Panc1 (cell line): ENCODE data around the gene MOSMO. TPM values are rescaled to one million over a fixed set of nuclear protein-coding genes. Genes with fewer than 3 reads are reported as not detected.

Experiments
- ATAC-seq: fragments of 200-7000 bp; cut with Tn5 transposase; 2 replicates; pipeline ENCODE4 v1.9.1; 2020; ENCODE audit warnings: mild to moderate bottlenecking, moderate library complexity
- BruUV-seq: library from RNA; stranded (reverse); fragments of 400-500 nt; replicated peaks from 2 replicates; lab custom pipeline; 2021; lab: Mats Ljungman, UMichigan
- CTCF ChIA-PET: fragments of 300-600 bp; sonication (Branson Sonifier 250); formaldehyde crosslinking; loops from one replicate; lab custom pipeline; 2022; ENCODE audit warnings: antibody characterized with exemption; lab: Charles Lee
- POLR2A ChIA-PET: fragments of 300-600 bp; sonication (Branson Sonifier 250); formaldehyde crosslinking; loops from one replicate; lab custom pipeline; 2022; ENCODE audit warnings: antibody characterized with exemption; lab: Charles Lee
- DNase-seq: peaks from one replicate; pipeline ENCODE4 v3.0.0-alpha.2; 2010; ENCODE audit warnings: low read depth, low spot score
- H3K27ac ChIP-seq: 2 replicates; pipeline ENCODE4 v1.5.1; 2011; ENCODE audit warnings: mild to moderate bottlenecking, low read length, inconsistent platforms
- H3K27me3 ChIP-seq: fragments of 200-500 bp; sonication (Bioruptor generic); 2 replicates; pipeline ENCODE4 v1.6.0; 2014; ENCODE audit warnings: low read length, inconsistent platforms; ENCODE audit not compliant: control insufficient read depth, insufficient read depth
- H3K36me3 ChIP-seq: fragments of 200-500 bp; sonication (Bioruptor generic); 2 replicates; pipeline ENCODE4 v1.5.1; 2014; ENCODE audit warnings: inconsistent platforms, mild to moderate bottlenecking, low read length, moderate library complexity; ENCODE audit not compliant: control insufficient read depth, insufficient read depth
- H3K4me1 ChIP-seq: 2 replicates; pipeline ENCODE4 v1.5.1; 2011; ENCODE audit warnings: inconsistent platforms, mild to moderate bottlenecking, low read length, moderate library complexity; ENCODE audit not compliant: control insufficient read depth, insufficient read depth
- H3K4me3 ChIP-seq, 2 experiments: 2 replicates each; pipeline ENCODE4 v1.5.1; 2011 to 2012; ENCODE audit warnings: low read depth in 2 of 2, low read length in 2 of 2, mild to moderate bottlenecking in 2 of 2, inconsistent platforms in 1 of 2, moderate library complexity in 1 of 2
- H3K9me3 ChIP-seq: fragments of 200-500 bp; sonication (Bioruptor generic); 2 replicates; pipeline ENCODE4 v1.5.1; 2014; ENCODE audit warnings: low read depth, mild to moderate bottlenecking, inconsistent platforms, low read length, moderate library complexity; ENCODE audit not compliant: control insufficient read depth, insufficient read depth
- POLR2AphosphoS5 ChIP-seq: IDR thresholded peaks from 2 replicates; pipeline ENCODE4 v1.6.1; 2012; ENCODE audit warnings: mild to moderate bottlenecking, low read depth, low read length, moderate library complexity
- SIN3A ChIP-seq: IDR thresholded peaks from 2 replicates; pipeline ENCODE4 v1.6.1; 2012; ENCODE audit warnings: low read depth, mild to moderate bottlenecking, low read length, moderate library complexity, borderline replicate concordance; ENCODE audit not compliant: insufficient read depth
- TCF7L2 ChIP-seq: IDR thresholded peaks from 2 replicates; pipeline ENCODE4 v1.6.1; 2011; ENCODE audit warnings: mild to moderate bottlenecking, low read depth, low read length, inconsistent platforms
- in situ Hi-C: cut with HindIII; loops from 2 replicates; pipeline ENCODE4 v1.10.0; 2016; ENCODE audit warnings: low sequenced_read_pairs, low pct_unique_long_range_greater_than_20kb
- intact Hi-C: fragments of 100-400 bp; cut with micrococcal nuclease; formaldehyde crosslinking; loops from one replicate; pipeline ENCODE4 v1.10.0; 2022; ENCODE audit not compliant: unreplicated experiment
- total RNA-seq: library from RNA; stranded (reverse); gene quantifications from one replicate; pipeline ENCODE4 v1.2.1, GENCODE V29; 2021; ENCODE audit not compliant: unreplicated experiment
- TF ChIP-seq, protein P1 (sequence below): fragments of 450-650 bp; IDR thresholded peaks from 2 replicates; pipeline ENCODE4 v1.5.1; 2017; ENCODE audit warnings: mild to moderate bottlenecking
- TF ChIP-seq, protein P2 (sequence below), 2 experiments: IDR thresholded peaks; 2 replicates each; pipeline ENCODE4 v1.6.1; 2011 to 2012; ENCODE audit warnings: low read depth in 2 of 2, control low read depth in 1 of 2, low read length in 1 of 2, mild to moderate bottlenecking in 1 of 2, moderate library complexity in 1 of 2; ENCODE audit not compliant: insufficient read depth in 1 of 2

The MOSMO gene
- total RNA-seq, 1 experiment from 2014 or later = 20.6 TPM

- peak overlapping the region; percentile 87 to 89 for H3K4me3 ChIP-seq
- TF ChIP-seq, protein P1, sequence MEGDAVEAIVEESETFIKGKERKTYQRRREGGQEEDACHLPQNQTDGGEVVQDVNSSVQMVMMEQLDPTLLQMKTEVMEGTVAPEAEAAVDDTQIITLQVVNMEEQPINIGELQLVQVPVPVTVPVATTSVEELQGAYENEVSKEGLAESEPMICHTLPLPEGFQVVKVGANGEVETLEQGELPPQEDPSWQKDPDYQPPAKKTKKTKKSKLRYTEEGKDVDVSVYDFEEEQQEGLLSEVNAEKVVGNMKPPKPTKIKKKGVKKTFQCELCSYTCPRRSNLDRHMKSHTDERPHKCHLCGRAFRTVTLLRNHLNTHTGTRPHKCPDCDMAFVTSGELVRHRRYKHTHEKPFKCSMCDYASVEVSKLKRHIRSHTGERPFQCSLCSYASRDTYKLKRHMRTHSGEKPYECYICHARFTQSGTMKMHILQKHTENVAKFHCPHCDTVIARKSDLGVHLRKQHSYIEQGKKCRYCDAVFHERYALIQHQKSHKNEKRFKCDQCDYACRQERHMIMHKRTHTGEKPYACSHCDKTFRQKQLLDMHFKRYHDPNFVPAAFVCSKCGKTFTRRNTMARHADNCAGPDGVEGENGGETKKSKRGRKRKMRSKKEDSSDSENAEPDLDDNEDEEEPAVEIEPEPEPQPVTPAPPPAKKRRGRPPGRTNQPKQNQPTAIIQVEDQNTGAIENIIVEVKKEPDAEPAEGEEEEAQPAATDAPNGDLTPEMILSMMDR = no peak
- TF ChIP-seq TCF7L2 (no peak), SIN3A (no peak), POLR2AphosphoS5 (no peak)
- TF ChIP-seq, protein P2, sequence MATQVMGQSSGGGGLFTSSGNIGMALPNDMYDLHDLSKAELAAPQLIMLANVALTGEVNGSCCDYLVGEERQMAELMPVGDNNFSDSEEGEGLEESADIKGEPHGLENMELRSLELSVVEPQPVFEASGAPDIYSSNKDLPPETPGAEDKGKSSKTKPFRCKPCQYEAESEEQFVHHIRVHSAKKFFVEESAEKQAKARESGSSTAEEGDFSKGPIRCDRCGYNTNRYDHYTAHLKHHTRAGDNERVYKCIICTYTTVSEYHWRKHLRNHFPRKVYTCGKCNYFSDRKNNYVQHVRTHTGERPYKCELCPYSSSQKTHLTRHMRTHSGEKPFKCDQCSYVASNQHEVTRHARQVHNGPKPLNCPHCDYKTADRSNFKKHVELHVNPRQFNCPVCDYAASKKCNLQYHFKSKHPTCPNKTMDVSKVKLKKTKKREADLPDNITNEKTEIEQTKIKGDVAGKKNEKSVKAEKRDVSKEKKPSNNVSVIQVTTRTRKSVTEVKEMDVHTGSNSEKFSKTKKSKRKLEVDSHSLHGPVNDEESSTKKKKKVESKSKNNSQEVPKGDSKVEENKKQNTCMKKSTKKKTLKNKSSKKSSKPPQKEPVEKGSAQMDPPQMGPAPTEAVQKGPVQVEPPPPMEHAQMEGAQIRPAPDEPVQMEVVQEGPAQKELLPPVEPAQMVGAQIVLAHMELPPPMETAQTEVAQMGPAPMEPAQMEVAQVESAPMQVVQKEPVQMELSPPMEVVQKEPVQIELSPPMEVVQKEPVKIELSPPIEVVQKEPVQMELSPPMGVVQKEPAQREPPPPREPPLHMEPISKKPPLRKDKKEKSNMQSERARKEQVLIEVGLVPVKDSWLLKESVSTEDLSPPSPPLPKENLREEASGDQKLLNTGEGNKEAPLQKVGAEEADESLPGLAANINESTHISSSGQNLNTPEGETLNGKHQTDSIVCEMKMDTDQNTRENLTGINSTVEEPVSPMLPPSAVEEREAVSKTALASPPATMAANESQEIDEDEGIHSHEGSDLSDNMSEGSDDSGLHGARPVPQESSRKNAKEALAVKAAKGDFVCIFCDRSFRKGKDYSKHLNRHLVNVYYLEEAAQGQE (IDR thresholded peaks at IDR 0.05; ENCODE audit: insufficient read depth in 1 of 2, low read depth in 2 of 2, low read length in 1 of 2) = no peak
- H3K36me3 ChIP-seq = peaks cover 2% of the 10 kb centered on the region; the same call in 1 of the 2 replicates
- TSS peak; percentile 61 for BruUV-seq
- H3K4me1 ChIP-seq = peaks cover 16% of the 10 kb centered on the region; the same call in 1 of the 2 replicates
- intact Hi-C loops = no loop called here
- peak; percentile 42 for ATAC-seq
- H3K9me3 ChIP-seq = no peaks in the 10 kb centered on the region
- in situ Hi-C loops = no loop called here
- H3K27ac ChIP-seq = peak overlapping the region; percentile 84
- ChIA-PET POLR2A (interaction anchor here (0.7 to 0.8 kb wide), 3 partner anchors 16 to 367 kb away, joined by 4 to 8 read pairs (median 4); no protein-coding TSS in a partner anchor), CTCF (interaction anchor here (0.6 to 3.6 kb wide), 5 partner anchors 8 to 180 kb away, joined by 3 to 18 read pairs (median 6); no protein-coding TSS in a partner anchor)
- no peak for DNase-seq
- no peaks in the 10 kb centered on the region for H3K27me3 ChIP-seq
Measured at GRCh38 chr16:22008215-22009059, 526 bp downstream of the MOSMO start.

GRCh38 chr16:22010902-22011301 lies 3.0 kb downstream of the MOSMO start:
- no TSS peak for BruUV-seq
- intact Hi-C loops = no loop called here
- no peak overlapping the region for H3K4me3 ChIP-seq
- ChIA-PET POLR2A (interaction anchor here (0.6 kb wide), 1 partner anchor 66 kb away, joined by 3 read pairs; no protein-coding TSS in a partner anchor), CTCF (no interaction called here)
- H3K36me3 ChIP-seq = peaks cover 2% of the 10 kb centered on the region; the same call in 1 of the 2 replicates
- H3K27ac ChIP-seq = no peak overlapping the region
- peaks cover 24% of the 10 kb centered on the region for H3K4me1 ChIP-seq
- no peaks in the 10 kb centered on the region for H3K27me3 ChIP-seq
- no peaks in the 10 kb centered on the region for H3K9me3 ChIP-seq
- TF ChIP-seq SIN3A (no peak), POLR2AphosphoS5 (no peak), TCF7L2 (no peak)
- TF ChIP-seq, protein P2 (IDR thresholded peaks at IDR 0.05; ENCODE audit: insufficient read depth in 1 of 2, low read depth in 2 of 2, low read length in 1 of 2) = no peak
- in situ Hi-C loops = no loop called here
- DNase-seq = no peak
- ATAC-seq = no peak
